Endothelial cell (in vitro differentiated cells): ENCODE measurements around the gene RUSF1. TPM values are rescaled to one million over a fixed set of nuclear protein-coding genes. Genes with fewer than 3 reads are reported as not detected.

Experiments
- DNase-seq: peaks from one replicate; pipeline ENCODE4 v3.0.0; 2021; ENCODE audit warnings: low spot score
- H3K27ac Mint-ChIP-seq: one replicate; pipeline ENCODE4 v1.8.0; 2021; ENCODE audit warnings: mixed read lengths, inconsistent platforms; ENCODE audit not compliant: unreplicated experiment
- H3K27me3 Mint-ChIP-seq: one replicate; pipeline ENCODE4 v1.8.0; 2021; ENCODE audit warnings: mild to moderate bottlenecking, moderate library complexity, mixed read lengths, inconsistent platforms; ENCODE audit not compliant: unreplicated experiment
- H3K36me3 Mint-ChIP-seq: one replicate; pipeline ENCODE4 v1.8.0; 2021; ENCODE audit warnings: mild to moderate bottlenecking, low read depth, mixed read lengths, inconsistent platforms; ENCODE audit not compliant: unreplicated experiment
- H3K4me1 Mint-ChIP-seq: one replicate; pipeline ENCODE4 v1.8.0; 2021; ENCODE audit warnings: mild to moderate bottlenecking, mixed read lengths, inconsistent platforms; ENCODE audit not compliant: unreplicated experiment
- H3K4me3 Mint-ChIP-seq: one replicate; pipeline ENCODE4 v1.8.0; 2021; ENCODE audit warnings: mild to moderate bottlenecking, mixed read lengths, inconsistent platforms; ENCODE audit not compliant: unreplicated experiment
- H3K9me3 Mint-ChIP-seq: one replicate; pipeline ENCODE4 v1.8.0; 2021; ENCODE audit warnings: mixed read lengths, inconsistent platforms; ENCODE audit not compliant: unreplicated experiment
- CTCF ChIP-seq: fragments of 200-600 bp; sonication (generic); IDR thresholded peaks from one replicate; pipeline ENCODE4 v1.5.0; 2021; ENCODE audit warnings: antibody characterized with exemption; ENCODE audit not compliant: unreplicated experiment
- total RNA-seq: library from RNA; stranded (reverse); fragmentation: NEBNext Ultra II Directional; extraction: Animal tissue kit (Norgen Biotek cat#: 25700); gene quantifications from one replicate; pipeline ENCODE4 v1.2.1, GENCODE V29; 2021; ENCODE audit not compliant: unreplicated experiment

RUSF1 gene
- total RNA-seq, 1 donor from 2014 or later, result 54.2 TPM

GRCh38 chr16:31461921-31462804 is 46.0 kb downstream of the RUSF1 start:
- peaks cover 15% of the 10 kb centered on the region for H3K36me3 Mint-ChIP-seq
- peaks cover 32% of the 10 kb centered on the region for H3K27me3 Mint-ChIP-seq
- peaks cover 13% of the 10 kb centered on the region for H3K4me1 Mint-ChIP-seq
- DNase-seq, result no peak
- no peaks in the 10 kb centered on the region for H3K9me3 Mint-ChIP-seq
- no peak overlapping the region for H3K27ac Mint-ChIP-seq
- TF ChIP-seq CTCF, result no peak
- H3K4me3 Mint-ChIP-seq, result peak overlapping the region; percentile 74

GRCh38 chr16:31461201-31461920 is 46.8 kb downstream of the RUSF1 start:
- DNase-seq, result no peak
- Mint-ChIP-seq H3K4me1 (peaks cover 12% of the 10 kb centered on the region), H3K9me3 (no peaks in the 10 kb centered on the region), H3K4me3 (peak overlapping the region; percentile 74), H3K36me3 (peaks cover 12% of the 10 kb centered on the region), H3K27ac (peak overlapping the region; percentile 84), H3K27me3 (peaks cover 30% of the 10 kb centered on the region)
- no peak for TF ChIP-seq CTCF

GRCh38 chr16:31460582-31461002 is 47.6 kb downstream of the RUSF1 start:
- Mint-ChIP-seq H3K27me3 (peaks cover 33% of the 10 kb centered on the region), H3K4me3 (peak overlapping the region; percentile 89), H3K4me1 (peaks cover 16% of the 10 kb centered on the region), H3K27ac (peak overlapping the region; percentile 93), H3K9me3 (no peaks in the 10 kb centered on the region), H3K36me3 (peaks cover 12% of the 10 kb centered on the region)
- DNase-seq, result no peak
- TF ChIP-seq CTCF, result peak; percentile 57

GRCh38 chr16:31459687-31460581 is 48.3 kb downstream of the RUSF1 start:
- Mint-ChIP-seq H3K4me1 (peaks cover 20% of the 10 kb centered on the region), H3K27me3 (peaks cover 27% of the 10 kb centered on the region), H3K4me3 (peak overlapping the region; percentile 91), H3K9me3 (no peaks in the 10 kb centered on the region), H3K27ac (peak overlapping the region; percentile 93), H3K36me3 (peaks cover 5% of the 10 kb centered on the region)
- no peak for TF ChIP-seq CTCF
- DNase-seq, result peak; percentile 100
